PC-3 (cell line): Measurements from ENCODE around the gene ALKBH2. TPM values are rescaled to one million over a fixed set of nuclear protein-coding genes. Genes with fewer than 3 reads are reported as not detected.
A peak's percentile ranks its signal among the peaks of the same experiment; 100 is the strongest.
"Not testable (repeated sequence)": the region's sequence is repeated elsewhere in the genome, so short reads cannot be mapped to it uniquely, and the experiment has no call there.

Experiments
- ATAC-seq: fragments of 200-7000 bp; cut with Tn5 transposase; 2 replicates; pipeline ENCODE4 v1.9.1; 2020; ENCODE audit warnings: mild to moderate bottlenecking, moderate library complexity
- BruUV-seq: library from RNA; stranded (reverse); fragments of 400-500 nt; replicated peaks from 2 replicates; lab custom pipeline; 2021; lab: Mats Ljungman, UMichigan
- CTCF ChIA-PET: fragments of 300-600 bp; sonication (Branson Sonifier 250); formaldehyde crosslinking; loops from one replicate; lab custom pipeline; 2022; ENCODE audit warnings: antibody characterized with exemption; lab: Charles Lee
- POLR2A ChIA-PET: fragments of 300-600 bp; sonication (Branson Sonifier 250); formaldehyde crosslinking; loops from one replicate; lab custom pipeline; 2022; ENCODE audit warnings: antibody characterized with exemption; ENCODE audit not compliant: unreplicated experiment; lab: Charles Lee
- DNase-seq: peaks from one replicate; pipeline ENCODE4 v3.0.0-alpha.2; 2015
- H2AFZ ChIP-seq: fragments of 300-600 bp; sonication (generic); 2 replicates; pipeline ENCODE4 v1.6.0; 2016; ENCODE audit warnings: antibody characterized with exemption, low read length
- H3F3A ChIP-seq: fragments of 300-600 bp; sonication (generic); one replicate; pipeline ENCODE4 v1.6.0; 2017; ENCODE audit warnings: antibody characterized with exemption, low read length, control low read depth, mild to moderate bottlenecking; ENCODE audit not compliant: unreplicated experiment
- H3K27ac ChIP-seq: fragments of 300-600 bp; sonication (generic); 2 replicates; pipeline ENCODE4 v1.5.1; 2016; ENCODE audit warnings: mild to moderate bottlenecking, low read length
- H3K27me3 ChIP-seq: fragments of 300-600 bp; sonication (generic); 2 replicates; pipeline ENCODE4 v1.6.1; 2016; ENCODE audit warnings: low read length, mixed read lengths
- H3K36me3 ChIP-seq: fragments of 300-600 bp; sonication (generic); 2 replicates; pipeline ENCODE4 v1.6.1; 2016; ENCODE audit warnings: low read depth, mixed run types, low read length, mixed read lengths
- H3K4me1 ChIP-seq: fragments of 300-600 bp; sonication (generic); 2 replicates; pipeline ENCODE4 v1.5.1; 2016; ENCODE audit warnings: low read length; ENCODE audit not compliant: insufficient read depth
- H3K4me2 ChIP-seq: fragments of 300-600 bp; sonication (generic); 2 replicates; pipeline ENCODE4 v1.6.0; 2016; ENCODE audit warnings: low read length
- H3K4me3 ChIP-seq: fragments of 300-600 bp; sonication (generic); 2 replicates; pipeline ENCODE4 v1.5.1; 2016; ENCODE audit warnings: mild to moderate bottlenecking, low read length, mixed read lengths
- H3K79me2 ChIP-seq: fragments of 300-600 bp; sonication (generic); 2 replicates; pipeline ENCODE4 v1.6.1; 2017; ENCODE audit warnings: low read length, mixed read lengths
- H3K9ac ChIP-seq: fragments of 300-600 bp; sonication (generic); 2 replicates; pipeline ENCODE4 v1.6.0; 2016; ENCODE audit warnings: mild to moderate bottlenecking, low read length
- H3K9me2 ChIP-seq: fragments of 300-600 bp; sonication (generic); replicated peaks from 2 replicates; pipeline ENCODE4 v1.6.1; 2016; ENCODE audit warnings: mixed run types, low read length, mixed read lengths
- H3K9me3 ChIP-seq: fragments of 300-600 bp; sonication (generic); 2 replicates; pipeline ENCODE4 v1.6.1; 2016; ENCODE audit warnings: low read length, mixed read lengths
- H4K20me1 ChIP-seq: fragments of 300-600 bp; sonication (generic); 2 replicates; pipeline ENCODE4 v1.6.1; 2016; ENCODE audit warnings: low read length, mixed read lengths
- EZH2 ChIP-seq: fragments of 300-600 bp; sonication (generic); IDR thresholded peaks from one replicate; pipeline ENCODE4 v1.6.1; 2017; ENCODE audit warnings: antibody characterized with exemption, mild to moderate bottlenecking, low read length; ENCODE audit not compliant: unreplicated experiment
- EZH2phosphoT487 ChIP-seq: fragments of 300-600 bp; sonication (generic); IDR thresholded peaks from 2 replicates; pipeline ENCODE4 v1.6.1; 2018; ENCODE audit warnings: mild to moderate bottlenecking, antibody characterized with exemption, low read length, borderline replicate concordance
- intact Hi-C: fragments of 100-400 bp; cut with micrococcal nuclease; formaldehyde crosslinking; loops from 2 replicates; pipeline ENCODE4 v1.9.0; 2023
- total RNA-seq: library from RNA; depleted of rRNA; stranded (reverse); fragments of >200 nt; gene quantifications from 2 replicates; pipeline ENCODE4 v1.2.3, GENCODE V29; 2014; rRNA removed
- TF ChIP-seq, protein P1 (sequence below): fragments of 300-600 bp; sonication (generic); conservative IDR thresholded peaks from 2 replicates; pipeline ENCODE4 v1.5.1; 2017; ENCODE audit warnings: antibody characterized with exemption, low read depth, mild to moderate bottlenecking, low read length

Gene ALKBH2
- total RNA-seq, 1 experiment from 2014 or later = 74.0 TPM

DNA sequence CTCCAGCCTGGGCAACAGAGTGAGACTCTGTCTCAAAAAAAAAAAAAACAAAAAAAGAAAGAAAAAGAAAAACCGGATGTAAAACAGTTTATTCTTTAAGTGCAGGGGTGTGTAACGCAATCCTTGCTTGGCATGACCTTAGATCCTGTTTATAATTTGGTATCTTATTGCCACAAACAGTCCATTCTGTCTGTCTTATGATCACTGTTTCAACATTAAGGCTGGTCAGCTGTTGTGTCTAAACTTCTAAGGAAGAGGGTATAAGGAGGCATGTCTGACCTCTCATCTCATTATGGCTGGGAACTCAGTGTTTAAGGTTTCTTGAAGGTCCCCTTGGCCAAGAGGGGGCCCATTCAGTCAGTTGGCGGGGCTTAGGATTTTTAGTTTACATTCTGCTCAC lies 44.6 kb downstream of the ALKBH2 start:
- H3K4me3 ChIP-seq, H3F3A ChIP-seq, POLR2A ChIA-PET, H3K4me2 ChIP-seq, H3K9me3 ChIP-seq, BruUV-seq, intact Hi-C loops, H3K36me3 ChIP-seq, H4K20me1 ChIP-seq, H3K9me2 ChIP-seq, CTCF ChIA-PET, H2AFZ ChIP-seq, ATAC-seq, DNase-seq, H3K27ac ChIP-seq, H3K9ac ChIP-seq: not testable (repeated sequence)
- H3K4me1 ChIP-seq = peaks cover 22% of the 10 kb centered on the region
- H3K27me3 ChIP-seq = peaks cover 16% of the 10 kb centered on the region
- H3K79me2 ChIP-seq = peaks cover 11% of the 10 kb centered on the region; the same call in 1 of the 2 replicates

DNA sequence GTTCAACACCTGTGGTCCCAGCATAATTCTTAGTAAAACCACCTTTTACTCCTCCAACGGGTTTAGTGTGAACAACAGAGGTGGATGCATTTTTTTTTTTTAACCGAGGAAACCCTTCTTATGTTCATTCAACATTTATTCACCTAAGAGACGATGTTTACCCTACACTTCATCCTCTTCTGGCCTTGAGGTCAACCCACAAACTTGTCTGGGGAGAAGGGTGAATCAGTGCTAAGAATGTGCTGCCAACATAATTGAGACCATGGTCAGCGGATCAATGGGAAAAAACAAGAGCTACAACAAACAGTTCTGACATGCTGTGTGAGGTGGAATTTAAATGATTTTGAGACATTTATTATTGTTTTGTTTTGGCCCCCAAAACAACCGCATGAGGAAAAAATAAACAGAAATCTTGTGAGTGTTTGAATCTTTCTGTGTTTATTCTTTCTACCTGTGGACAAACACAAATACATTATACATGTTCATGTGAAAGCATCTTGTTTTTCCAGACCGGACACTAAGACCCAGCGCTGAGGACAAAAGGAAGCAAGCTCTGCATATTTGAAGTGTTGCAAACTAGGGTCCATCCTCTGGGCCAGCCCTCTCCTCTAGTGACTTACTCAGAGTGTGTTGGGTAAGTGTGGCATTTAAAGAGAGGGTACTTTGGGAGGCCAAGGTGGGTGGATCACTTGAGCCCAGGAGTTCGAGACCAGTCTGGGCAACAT lies 46.0 kb downstream of the ALKBH2 start:
- TF ChIP-seq, protein P1, sequence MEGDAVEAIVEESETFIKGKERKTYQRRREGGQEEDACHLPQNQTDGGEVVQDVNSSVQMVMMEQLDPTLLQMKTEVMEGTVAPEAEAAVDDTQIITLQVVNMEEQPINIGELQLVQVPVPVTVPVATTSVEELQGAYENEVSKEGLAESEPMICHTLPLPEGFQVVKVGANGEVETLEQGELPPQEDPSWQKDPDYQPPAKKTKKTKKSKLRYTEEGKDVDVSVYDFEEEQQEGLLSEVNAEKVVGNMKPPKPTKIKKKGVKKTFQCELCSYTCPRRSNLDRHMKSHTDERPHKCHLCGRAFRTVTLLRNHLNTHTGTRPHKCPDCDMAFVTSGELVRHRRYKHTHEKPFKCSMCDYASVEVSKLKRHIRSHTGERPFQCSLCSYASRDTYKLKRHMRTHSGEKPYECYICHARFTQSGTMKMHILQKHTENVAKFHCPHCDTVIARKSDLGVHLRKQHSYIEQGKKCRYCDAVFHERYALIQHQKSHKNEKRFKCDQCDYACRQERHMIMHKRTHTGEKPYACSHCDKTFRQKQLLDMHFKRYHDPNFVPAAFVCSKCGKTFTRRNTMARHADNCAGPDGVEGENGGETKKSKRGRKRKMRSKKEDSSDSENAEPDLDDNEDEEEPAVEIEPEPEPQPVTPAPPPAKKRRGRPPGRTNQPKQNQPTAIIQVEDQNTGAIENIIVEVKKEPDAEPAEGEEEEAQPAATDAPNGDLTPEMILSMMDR = no peak
- no peak for TF ChIP-seq EZH2
- no peak for TF ChIP-seq EZH2phosphoT487
- H3K9me2 ChIP-seq = no peaks in the 10 kb centered on the region
- CTCF ChIA-PET = no interaction called here
- H3K79me2 ChIP-seq = no peaks in the 10 kb centered on the region
- H3K4me1 ChIP-seq = peaks cover 14% of the 10 kb centered on the region
- H3K9ac ChIP-seq = no peak overlapping the region
- H3K36me3 ChIP-seq = no peaks in the 10 kb centered on the region
- intact Hi-C loops = no loop called here
- H4K20me1 ChIP-seq = no peaks in the 10 kb centered on the region
- H3K27me3 ChIP-seq = peaks cover 30% of the 10 kb centered on the region
- H2AFZ ChIP-seq = no peak overlapping the region
- DNase-seq (peak; percentile 73), ATAC-seq (no peak; the same call in 1 of the 2 replicates)
- peak overlapping the region; percentile 18; the same call in 1 of the 2 replicates for H3K4me2 ChIP-seq
- no peak overlapping the region for H3K27ac ChIP-seq
- H3K4me3 ChIP-seq = no peak overlapping the region
- POLR2A ChIA-PET = interaction anchor here (0.7 kb wide), 1 partner anchor 288 kb away, joined by 3 read pairs; no protein-coding TSS in a partner anchor
- H3K9me3 ChIP-seq = no peaks in the 10 kb centered on the region
- no peaks in the 10 kb centered on the region for H3F3A ChIP-seq
- BruUV-seq = no TSS peak

DNA sequence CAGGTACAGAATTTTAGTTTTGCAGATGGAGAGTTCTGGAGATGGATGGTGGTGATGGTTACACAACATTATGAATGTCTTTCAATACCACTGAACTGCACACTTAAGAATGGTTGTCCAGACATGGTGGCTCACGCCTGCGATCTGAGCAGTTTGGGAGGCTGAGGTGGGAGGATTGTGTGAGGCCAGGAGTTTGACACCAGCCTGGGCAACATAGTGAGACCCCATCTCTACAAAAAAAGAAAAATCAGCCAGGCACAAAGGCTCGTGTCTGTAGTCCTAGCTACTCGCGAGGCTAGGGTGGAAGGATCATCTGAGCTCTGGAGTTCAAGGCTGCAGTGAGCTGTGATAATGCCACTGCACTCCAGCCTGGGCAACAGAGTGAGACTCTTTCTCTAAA lies 49.0 kb downstream of the ALKBH2 start:
- H3K9me3 ChIP-seq = no peaks in the 10 kb centered on the region

More for the DNA sequence above, 49.0 kb downstream of the ALKBH2 start:
- Histone ChIP-seq H4K20me1 (no peaks in the 10 kb centered on the region), H3K4me3 (no peak overlapping the region), H3K27ac (no peak overlapping the region), H3K4me2 (no peak overlapping the region), H3K4me1 (peaks cover 9% of the 10 kb centered on the region; the same call in 1 of the 2 replicates), H3F3A (no peaks in the 10 kb centered on the region), H2AFZ (no peak overlapping the region), H3K9ac (no peak overlapping the region), H3K9me2 (no peaks in the 10 kb centered on the region), H3K79me2 (no peaks in the 10 kb centered on the region), H3K27me3 (peaks cover 35% of the 10 kb centered on the region), H3K36me3 (no peaks in the 10 kb centered on the region)
- ChIA-PET POLR2A (interaction anchor here (0.5 kb wide), 1 partner anchor 348 kb away, joined by 6 read pairs; no protein-coding TSS in a partner anchor), CTCF (no interaction called here)
- TF ChIP-seq, protein P1 = no peak
- no peak for TF ChIP-seq EZH2
- no peak for TF ChIP-seq EZH2phosphoT487
- intact Hi-C loops = no loop called here
- DNase-seq (no peak), ATAC-seq (no peak)
- no TSS peak for BruUV-seq

Other genes starting within 250 kb of the ALKBH2 start
- gene SSH1, start 235.9 kb downstream of the ALKBH2 start, total RNA-seq = 17.2 and 24.2 TPM in 2 replicates
- not detected in 2 replicates for gene DAO, start 213.4 kb downstream of the ALKBH2 start, total RNA-seq
- gene SVOP, start 72.4 kb downstream of the ALKBH2 start, total RNA-seq = not detected in 2 replicates
- 8.5 and 13.6 TPM in 2 replicates for gene USP30, start 40.9 kb downstream of the ALKBH2 start, total RNA-seq
- 168 and 179 TPM in 2 replicates for gene UNG, start 4.1 kb upstream of the ALKBH2 start, total RNA-seq
- gene ACACB, start 23.1 kb upstream of the ALKBH2 start, total RNA-seq = 21.7 and 22.6 TPM in 2 replicates
- gene FOXN4, start 215.8 kb upstream of the ALKBH2 start, total RNA-seq = not detected in 2 replicates